ENCODE measurements around the gene IL17RD.
A peak's percentile ranks its signal among the peaks of the same experiment; 100 is the strongest.

Gene IL17RD

GRCh38 chr3:57143886-57144459 is 21.2 kb downstream of the IL17RD start:
- Histone ChIP-seq H3K36me3 (replicated peaks) (no peaks in the 10 kb centered on the region), H3K27ac (no peak overlapping the region), H3K4me3 (ENCODE audit: low read depth, low read length) (no peak overlapping the region), H3K27me3 (replicated peaks) (no peaks in the 10 kb centered on the region)
- in situ Hi-C loops (cut with HindIII; ENCODE audit: low pct_ligation_motif_present, low sequenced_read_pairs): no loop called here
- TF ChIP-seq CTCF (IDR thresholded peaks at IDR 0.05; ENCODE audit: low read depth, low read length, missing control alignments): no peak
- no peak for DNase-seq

- in situ Hi-C loops (cut with HindIII; ENCODE audit: low pct_ligation_motif_present, low sequenced_read_pairs): no loop called here
- Histone ChIP-seq H3K4me3 (ENCODE audit: low read depth, low read length) (no peak overlapping the region), H3K27me3 (replicated peaks) (no peaks in the 10 kb centered on the region), H3K27ac (no peak overlapping the region), H3K36me3 (replicated peaks) (no peaks in the 10 kb centered on the region)
- TF ChIP-seq CTCF (IDR thresholded peaks at IDR 0.05; ENCODE audit: low read depth, low read length, missing control alignments): no peak
- DNase-seq: no peak
Observed at GRCh38 chr3:57142411-57142723, 22.8 kb downstream of the IL17RD start.

GRCh38 chr3:57141719-57142410 is 23.3 kb downstream of the IL17RD start:
- Histone ChIP-seq H3K27ac (no peak overlapping the region), H3K27me3 (replicated peaks) (no peaks in the 10 kb centered on the region), H3K36me3 (replicated peaks) (no peaks in the 10 kb centered on the region), H3K4me3 (ENCODE audit: low read depth, low read length) (no peak overlapping the region)
- in situ Hi-C loops (cut with HindIII; ENCODE audit: low pct_ligation_motif_present, low sequenced_read_pairs): no loop called here
- TF ChIP-seq CTCF (IDR thresholded peaks at IDR 0.05; ENCODE audit: low read depth, low read length, missing control alignments): peak; percentile 10
- DNase-seq: no peak

- in situ Hi-C loops (cut with HindIII; ENCODE audit: low pct_ligation_motif_present, low sequenced_read_pairs): no loop called here
- no peaks in the 10 kb centered on the region for H3K27me3 ChIP-seq (replicated peaks)
- no peaks in the 10 kb centered on the region for H3K36me3 ChIP-seq (replicated peaks)
- H3K4me3 ChIP-seq (ENCODE audit: low read depth, low read length): no peak overlapping the region
- no peak overlapping the region for H3K27ac ChIP-seq
- no peak for DNase-seq
- no peak for TF ChIP-seq CTCF (IDR thresholded peaks at IDR 0.05; ENCODE audit: low read depth, low read length, missing control alignments)
Observed at GRCh38 chr3:57140894-57141293, 24.3 kb downstream of the IL17RD start.

- DNase-seq: no peak
- in situ Hi-C loops (cut with HindIII; ENCODE audit: low pct_ligation_motif_present, low sequenced_read_pairs): no loop called here
- no peaks in the 10 kb centered on the region for H3K36me3 ChIP-seq (replicated peaks)
- no peak overlapping the region for H3K27ac ChIP-seq
- H3K4me3 ChIP-seq (ENCODE audit: low read depth, low read length): no peak overlapping the region
- no peaks in the 10 kb centered on the region for H3K27me3 ChIP-seq (replicated peaks)
- no peak for TF ChIP-seq CTCF (IDR thresholded peaks at IDR 0.05; ENCODE audit: low read depth, low read length, missing control alignments)
Observed at GRCh38 chr3:57135964-57136719, 29.0 kb downstream of the IL17RD start.

All from brain microvascular endothelial cell (primary cell).